ENCODE measurements around the gene WNT1. TPM values are rescaled to one million over a fixed set of nuclear protein-coding genes. Genes with fewer than 3 reads are reported as not detected.

Gene WNT1
- polyA plus RNA-seq, 1 donor from 2014 or later = not detected

DNA sequence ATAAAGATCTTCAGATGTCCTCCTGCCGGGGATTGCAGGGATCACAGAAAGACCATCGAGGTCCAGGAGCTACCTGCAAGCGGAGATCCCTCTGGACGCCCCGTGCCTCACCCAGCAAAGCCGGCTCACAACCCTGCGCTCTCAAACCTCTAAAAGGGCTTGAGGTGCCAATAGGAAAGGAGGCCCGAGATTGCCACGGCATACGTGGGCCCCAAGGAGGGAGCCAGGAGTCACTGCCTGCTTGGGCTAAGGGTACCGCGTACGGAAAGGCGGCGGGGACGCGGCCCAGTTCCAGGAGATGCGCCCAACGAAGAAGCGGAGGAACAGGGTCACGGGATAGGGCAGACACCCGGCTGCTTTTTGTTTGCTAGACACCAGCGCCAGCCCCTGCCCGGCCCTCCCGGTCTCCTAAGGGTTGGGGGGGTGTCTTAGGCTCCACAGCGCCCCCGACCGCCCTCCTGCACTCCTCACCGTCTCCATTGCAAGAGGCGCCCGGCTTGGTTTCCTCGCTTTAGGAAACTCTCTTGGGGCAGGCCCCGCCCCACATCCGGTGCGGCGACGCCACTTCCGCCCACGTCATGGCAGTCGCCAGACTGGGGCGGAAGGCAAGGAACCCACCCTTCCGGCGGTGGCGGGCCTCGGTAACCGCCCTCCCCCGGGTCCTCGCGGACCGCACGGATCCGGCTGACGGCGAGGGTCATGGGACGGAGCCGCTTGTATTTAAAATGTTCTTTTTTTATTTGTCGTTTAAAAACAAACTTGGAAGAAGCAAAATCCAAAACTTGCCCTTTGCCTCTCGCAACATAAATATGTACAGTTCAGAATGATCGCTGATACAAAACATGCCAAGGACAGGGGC lies 40.4 kb downstream of the WNT1 start, which contains the start of gene PRKAG1:
Gene PRKAG1, minus strand, starts transcription at position 516 of the 859 bp plus-strand sequence. Its CDS starts 36 bp downstream, at position 480.
- Histone ChIP-seq H3K79me2 (replicated peaks; ENCODE audit: insufficient read depth, low read length) (no peaks in the 10 kb centered on the region), H3K9ac (ENCODE audit: low read length) (peak within 1 kb of the TSS; percentile 96), H3K4me3 (ENCODE audit: low read length) (peak within 1 kb of the TSS; percentile 84), H3K9me2 (ENCODE audit: insufficient read depth, low read length) (no peaks in the 10 kb centered on the region), H3K4me2 (ENCODE audit: low read length) (peak within 1 kb of the TSS; percentile 99), H3F3A (ENCODE audit: insufficient read depth, low read length, poor library complexity, severe bottlenecking) (peaks cover 3% of the 10 kb centered on the region), H3K36me3 (ENCODE audit: insufficient read depth, low read length) (no peaks in the 10 kb centered on the region), H3K27ac (ENCODE audit: low read length) (peak within 1 kb of the TSS; percentile 94), H4K20me1 (ENCODE audit: insufficient read depth) (no peaks in the 10 kb centered on the region), H3K27me3 (ENCODE audit: insufficient read depth, low read depth, low read length) (no peaks in the 10 kb centered on the region), H3K9me3 (ENCODE audit: low read length) (no peaks in the 10 kb centered on the region), H2AFZ (ENCODE audit: low read depth, low read length) (peak within 1 kb of the TSS; percentile 89)
- TF ChIP-seq EZH2 (IDR thresholded peaks at IDR 0.05; ENCODE audit: borderline replicate concordance, insufficient read depth, low read length, poor library complexity, severe bottlenecking) = no peak
- TF ChIP-seq SMC3 (conservative IDR thresholded peaks at IDR 0.05; ENCODE audit: poor library complexity) = peak; percentile 61
- TF ChIP-seq RAD21 (conservative IDR thresholded peaks at IDR 0.05) = peak; percentile 55
- peak; percentile 69 for TF ChIP-seq MXI1 (conservative IDR thresholded peaks at IDR 0.05; ENCODE audit: poor library complexity, severe bottlenecking)
- TF ChIP-seq, protein P1, sequence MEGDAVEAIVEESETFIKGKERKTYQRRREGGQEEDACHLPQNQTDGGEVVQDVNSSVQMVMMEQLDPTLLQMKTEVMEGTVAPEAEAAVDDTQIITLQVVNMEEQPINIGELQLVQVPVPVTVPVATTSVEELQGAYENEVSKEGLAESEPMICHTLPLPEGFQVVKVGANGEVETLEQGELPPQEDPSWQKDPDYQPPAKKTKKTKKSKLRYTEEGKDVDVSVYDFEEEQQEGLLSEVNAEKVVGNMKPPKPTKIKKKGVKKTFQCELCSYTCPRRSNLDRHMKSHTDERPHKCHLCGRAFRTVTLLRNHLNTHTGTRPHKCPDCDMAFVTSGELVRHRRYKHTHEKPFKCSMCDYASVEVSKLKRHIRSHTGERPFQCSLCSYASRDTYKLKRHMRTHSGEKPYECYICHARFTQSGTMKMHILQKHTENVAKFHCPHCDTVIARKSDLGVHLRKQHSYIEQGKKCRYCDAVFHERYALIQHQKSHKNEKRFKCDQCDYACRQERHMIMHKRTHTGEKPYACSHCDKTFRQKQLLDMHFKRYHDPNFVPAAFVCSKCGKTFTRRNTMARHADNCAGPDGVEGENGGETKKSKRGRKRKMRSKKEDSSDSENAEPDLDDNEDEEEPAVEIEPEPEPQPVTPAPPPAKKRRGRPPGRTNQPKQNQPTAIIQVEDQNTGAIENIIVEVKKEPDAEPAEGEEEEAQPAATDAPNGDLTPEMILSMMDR (IDR thresholded peaks at IDR 0.05; ENCODE audit: poor library complexity, severe bottlenecking) = peak; percentile 89
- TF ChIP-seq POLR2AphosphoS5 (IDR thresholded peaks at IDR 0.05) = peak; percentile 97
- TF ChIP-seq TAF1 (IDR thresholded peaks at IDR 0.05; ENCODE audit: low read depth) = peak; percentile 96
- TF ChIP-seq, protein P2, sequence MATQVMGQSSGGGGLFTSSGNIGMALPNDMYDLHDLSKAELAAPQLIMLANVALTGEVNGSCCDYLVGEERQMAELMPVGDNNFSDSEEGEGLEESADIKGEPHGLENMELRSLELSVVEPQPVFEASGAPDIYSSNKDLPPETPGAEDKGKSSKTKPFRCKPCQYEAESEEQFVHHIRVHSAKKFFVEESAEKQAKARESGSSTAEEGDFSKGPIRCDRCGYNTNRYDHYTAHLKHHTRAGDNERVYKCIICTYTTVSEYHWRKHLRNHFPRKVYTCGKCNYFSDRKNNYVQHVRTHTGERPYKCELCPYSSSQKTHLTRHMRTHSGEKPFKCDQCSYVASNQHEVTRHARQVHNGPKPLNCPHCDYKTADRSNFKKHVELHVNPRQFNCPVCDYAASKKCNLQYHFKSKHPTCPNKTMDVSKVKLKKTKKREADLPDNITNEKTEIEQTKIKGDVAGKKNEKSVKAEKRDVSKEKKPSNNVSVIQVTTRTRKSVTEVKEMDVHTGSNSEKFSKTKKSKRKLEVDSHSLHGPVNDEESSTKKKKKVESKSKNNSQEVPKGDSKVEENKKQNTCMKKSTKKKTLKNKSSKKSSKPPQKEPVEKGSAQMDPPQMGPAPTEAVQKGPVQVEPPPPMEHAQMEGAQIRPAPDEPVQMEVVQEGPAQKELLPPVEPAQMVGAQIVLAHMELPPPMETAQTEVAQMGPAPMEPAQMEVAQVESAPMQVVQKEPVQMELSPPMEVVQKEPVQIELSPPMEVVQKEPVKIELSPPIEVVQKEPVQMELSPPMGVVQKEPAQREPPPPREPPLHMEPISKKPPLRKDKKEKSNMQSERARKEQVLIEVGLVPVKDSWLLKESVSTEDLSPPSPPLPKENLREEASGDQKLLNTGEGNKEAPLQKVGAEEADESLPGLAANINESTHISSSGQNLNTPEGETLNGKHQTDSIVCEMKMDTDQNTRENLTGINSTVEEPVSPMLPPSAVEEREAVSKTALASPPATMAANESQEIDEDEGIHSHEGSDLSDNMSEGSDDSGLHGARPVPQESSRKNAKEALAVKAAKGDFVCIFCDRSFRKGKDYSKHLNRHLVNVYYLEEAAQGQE (IDR thresholded peaks at IDR 0.05; ENCODE audit: borderline replicate concordance) = peak; percentile 92
- peak; percentile 66 for TF ChIP-seq EP300 (conservative IDR thresholded peaks at IDR 0.05; ENCODE audit: poor library complexity, severe bottlenecking)

DNA sequence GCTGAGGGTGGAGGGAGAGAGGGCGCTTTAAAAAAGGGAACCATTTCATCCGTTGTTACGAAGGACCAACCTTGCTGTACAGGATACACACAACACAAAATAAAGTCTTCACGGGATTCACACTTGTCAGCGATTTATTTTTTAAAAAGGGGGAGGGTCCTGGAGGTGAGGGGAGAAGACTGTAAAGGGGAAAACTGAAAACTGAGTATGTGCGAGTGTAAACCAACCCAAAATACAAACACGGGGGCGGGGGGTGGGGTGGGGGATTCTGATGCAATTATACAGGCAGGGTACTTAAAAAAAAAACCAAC lies 41.0 kb downstream of the WNT1 start:
- Histone ChIP-seq H3K4me2 (ENCODE audit: low read length) (peak overlapping the region; percentile 99), H2AFZ (ENCODE audit: low read depth, low read length) (peak overlapping the region; percentile 89), H4K20me1 (ENCODE audit: insufficient read depth) (no peaks in the 10 kb centered on the region), H3K9ac (ENCODE audit: low read length) (peak overlapping the region; percentile 96), H3K4me3 (ENCODE audit: low read length) (peak overlapping the region; percentile 84), H3K27ac (ENCODE audit: low read length) (peak overlapping the region; percentile 94), H3F3A (ENCODE audit: insufficient read depth, low read length, poor library complexity, severe bottlenecking) (peaks cover 3% of the 10 kb centered on the region), H3K27me3 (ENCODE audit: insufficient read depth, low read depth, low read length) (no peaks in the 10 kb centered on the region), H3K9me3 (ENCODE audit: low read length) (no peaks in the 10 kb centered on the region), H3K79me2 (replicated peaks; ENCODE audit: insufficient read depth, low read length) (no peaks in the 10 kb centered on the region), H3K36me3 (ENCODE audit: insufficient read depth, low read length) (no peaks in the 10 kb centered on the region), H3K9me2 (ENCODE audit: insufficient read depth, low read length) (no peaks in the 10 kb centered on the region)
- TF ChIP-seq RAD21 (conservative IDR thresholded peaks at IDR 0.05) (no peak), EZH2 (IDR thresholded peaks at IDR 0.05; ENCODE audit: borderline replicate concordance, insufficient read depth, low read length, poor library complexity, severe bottlenecking) (no peak), SMC3 (conservative IDR thresholded peaks at IDR 0.05; ENCODE audit: poor library complexity) (no peak), MXI1 (conservative IDR thresholded peaks at IDR 0.05; ENCODE audit: poor library complexity, severe bottlenecking) (no peak), POLR2AphosphoS5 (IDR thresholded peaks at IDR 0.05) (no peak), EP300 (conservative IDR thresholded peaks at IDR 0.05; ENCODE audit: poor library complexity, severe bottlenecking) (no peak), TAF1 (IDR thresholded peaks at IDR 0.05; ENCODE audit: low read depth) (no peak)
- TF ChIP-seq, protein P2 (IDR thresholded peaks at IDR 0.05; ENCODE audit: borderline replicate concordance) = no peak
- TF ChIP-seq, protein P1 (IDR thresholded peaks at IDR 0.05; ENCODE audit: poor library complexity, severe bottlenecking) = no peak
